ENCODE results near the gene PRDM11.

The PRDM11 gene

GRCh38 chr11:45260071-45260470, 113.6 kb downstream of the PRDM11 start:
- no peak for DNase-seq (ENCODE audit: low read depth in 2 of 2)

GRCh38 chr11:45262900-45263299, 116.5 kb downstream of the PRDM11 start:
- DNase-seq (ENCODE audit: low read depth in 2 of 2) = no peak

GRCh38 chr11:45263773-45264172, 117.3 kb downstream of the PRDM11 start:
- DNase-seq (ENCODE audit: low read depth in 2 of 2) = no peak

DNA sequence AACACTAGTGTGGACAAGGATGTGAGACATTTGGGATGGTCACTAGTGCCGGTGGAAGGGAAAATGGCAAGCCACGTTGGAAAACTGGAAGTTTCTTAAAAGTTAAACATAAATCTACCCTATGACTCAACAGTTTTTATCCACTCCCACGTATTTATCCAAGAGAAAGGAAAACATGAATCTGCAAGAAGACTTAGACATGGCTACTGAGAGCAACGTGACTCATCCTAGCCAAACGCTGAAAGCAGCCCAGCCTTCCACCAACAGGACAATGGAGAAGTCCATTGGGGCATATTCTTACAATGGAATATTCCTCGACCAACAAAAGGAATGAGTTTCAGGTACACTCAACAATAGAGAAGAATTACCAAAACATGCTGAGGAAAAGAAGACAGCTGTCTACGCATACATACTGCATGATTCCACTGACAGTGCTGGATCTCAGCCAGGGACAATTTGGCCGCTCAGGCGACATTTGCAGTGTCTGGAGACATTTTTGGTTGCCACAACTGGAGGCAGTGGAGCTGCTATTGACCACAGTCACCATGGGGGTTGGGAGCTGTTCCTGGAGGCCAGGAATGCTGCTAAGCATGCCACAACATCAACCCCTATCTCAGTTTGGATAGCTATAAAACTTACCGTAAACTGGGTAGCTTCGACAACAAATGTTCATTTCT, 118.5 kb downstream of the PRDM11 start:
- peak in 1 of 2 experiments; percentile 15 for DNase-seq (ENCODE audit: low read depth in 2 of 2)

- DNase-seq (ENCODE audit: low read depth in 2 of 2) = no peak
Observed at GRCh38 chr11:45265969-45266675, 119.7 kb downstream of the PRDM11 start.

GRCh38 chr11:45266676-45267020, 120.2 kb downstream of the PRDM11 start:
- no peak for DNase-seq (ENCODE audit: low read depth in 2 of 2)

GRCh38 chr11:45267052-45267451, 120.6 kb downstream of the PRDM11 start:
- no peak for DNase-seq (ENCODE audit: low read depth in 2 of 2)

GRCh38 chr11:45267652-45268299, 121.3 kb downstream of the PRDM11 start:
- DNase-seq (ENCODE audit: low read depth in 2 of 2) = no peak

GRCh38 chr11:45269678-45270077, 123.2 kb downstream of the PRDM11 start:
- DNase-seq (ENCODE audit: low read depth in 2 of 2) = no peak

- no peak for DNase-seq (ENCODE audit: low read depth in 2 of 2)
Observed at GRCh38 chr11:45270946-45271716, 124.7 kb downstream of the PRDM11 start.

DNA sequence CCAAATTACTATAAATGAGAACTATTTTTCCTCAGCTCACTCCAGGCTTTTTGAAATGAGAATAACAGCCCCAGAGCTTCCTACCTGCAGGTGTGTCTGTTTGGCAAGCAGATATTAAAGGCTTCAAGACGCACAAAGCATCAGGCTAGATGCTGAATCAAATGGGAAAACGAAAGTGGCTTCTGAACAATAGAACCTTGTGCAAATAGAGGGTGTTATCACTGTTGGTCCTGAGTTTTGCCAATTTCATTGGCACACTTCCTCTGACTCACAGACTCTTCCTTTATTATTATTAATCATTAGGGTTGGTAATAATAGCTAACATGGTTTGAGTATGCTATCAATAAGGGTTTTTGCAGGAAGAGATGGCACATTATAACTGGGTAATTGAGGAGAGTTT, 126.3 kb downstream of the PRDM11 start:
- no peak for DNase-seq (ENCODE audit: low read depth in 2 of 2)

DNA sequence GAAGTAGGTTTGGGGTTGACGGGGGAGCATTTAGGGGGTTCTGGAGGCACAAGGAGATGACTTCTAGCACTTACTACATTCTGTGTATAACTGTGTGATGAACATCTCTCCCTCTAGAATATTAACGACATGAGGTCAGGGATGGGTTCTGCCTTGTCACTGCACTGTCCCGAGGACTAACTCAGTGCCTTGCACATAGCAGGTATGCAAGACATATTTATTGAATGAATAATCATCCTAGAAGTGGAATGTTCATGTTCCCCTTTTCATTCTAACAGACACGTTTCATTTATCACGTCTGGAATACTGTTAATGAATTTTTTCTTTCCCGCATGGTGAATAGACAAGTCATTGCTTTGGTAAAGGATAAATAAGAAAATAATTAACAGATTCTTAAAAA, 127.1 kb downstream of the PRDM11 start:
- DNase-seq (ENCODE audit: low read depth in 2 of 2) = no peak

DNA sequence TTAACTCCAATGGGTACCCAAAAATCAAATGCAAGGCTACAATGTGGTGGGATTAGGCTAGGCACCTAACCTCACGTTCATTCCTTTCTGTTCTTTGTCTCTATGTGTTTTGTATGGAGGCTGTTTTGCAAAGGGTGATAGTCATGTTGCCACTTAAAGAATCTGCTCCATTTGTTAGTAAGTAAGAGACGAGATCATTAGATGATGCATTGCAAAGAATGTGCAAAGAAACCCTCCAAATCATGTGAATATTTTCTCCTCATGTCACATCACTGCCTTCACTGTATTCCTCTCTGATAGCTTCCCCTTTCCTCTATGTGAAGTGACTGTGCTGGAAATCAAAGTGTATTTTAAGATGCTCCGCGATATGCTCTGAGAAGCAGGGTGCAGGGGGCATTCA, 127.8 kb downstream of the PRDM11 start:
- DNase-seq (ENCODE audit: low read depth in 2 of 2) = no peak

DNA sequence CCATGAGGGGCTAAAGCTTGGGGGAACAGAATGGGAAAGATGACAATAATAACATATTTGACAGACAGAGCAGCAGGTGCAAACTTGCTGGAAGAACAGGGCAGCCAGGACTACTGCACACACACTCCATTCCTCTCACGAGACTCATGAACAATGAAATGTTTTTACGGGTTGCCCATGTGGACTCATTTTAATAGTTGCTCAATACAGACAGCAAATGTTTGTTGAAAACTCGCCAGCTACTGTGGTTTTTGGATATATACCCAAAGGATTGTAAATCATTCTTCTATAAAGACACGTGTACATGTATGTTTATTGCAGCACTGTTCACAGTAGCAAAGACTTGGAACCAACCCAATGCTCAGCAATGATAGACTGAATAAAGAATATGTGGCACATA, 129.4 kb downstream of the PRDM11 start:
- DNase-seq (ENCODE audit: low read depth in 2 of 2) = peak; percentile 25 to 30

GRCh38 chr11:45278714-45279113, 132.3 kb downstream of the PRDM11 start:
- DNase-seq (ENCODE audit: low read depth in 2 of 2) = no peak

DNA sequence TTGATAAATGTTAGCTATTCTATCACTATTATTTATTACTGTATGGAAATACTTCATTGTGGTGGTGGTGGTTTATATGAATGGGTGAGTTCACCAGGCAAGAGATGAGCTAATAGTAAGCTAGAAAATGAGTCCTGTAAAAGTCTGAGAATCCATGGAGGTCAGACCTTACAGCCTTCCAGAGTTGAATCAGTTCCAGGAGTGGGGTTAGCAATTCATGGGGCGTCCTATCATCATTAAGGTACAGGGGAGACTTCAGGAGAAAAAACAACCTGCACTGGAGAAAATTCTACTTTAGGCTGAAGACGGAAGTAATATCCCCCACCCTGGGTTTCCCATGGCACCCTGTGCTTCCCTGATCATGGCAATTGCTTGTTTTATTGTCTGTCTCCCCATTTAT, 133.2 kb downstream of the PRDM11 start:
- DNase-seq (ENCODE audit: low read depth in 2 of 2) = no peak

GRCh38 chr11:45280449-45280848, 134.0 kb downstream of the PRDM11 start:
- no peak for DNase-seq (ENCODE audit: low read depth in 2 of 2)

DNA sequence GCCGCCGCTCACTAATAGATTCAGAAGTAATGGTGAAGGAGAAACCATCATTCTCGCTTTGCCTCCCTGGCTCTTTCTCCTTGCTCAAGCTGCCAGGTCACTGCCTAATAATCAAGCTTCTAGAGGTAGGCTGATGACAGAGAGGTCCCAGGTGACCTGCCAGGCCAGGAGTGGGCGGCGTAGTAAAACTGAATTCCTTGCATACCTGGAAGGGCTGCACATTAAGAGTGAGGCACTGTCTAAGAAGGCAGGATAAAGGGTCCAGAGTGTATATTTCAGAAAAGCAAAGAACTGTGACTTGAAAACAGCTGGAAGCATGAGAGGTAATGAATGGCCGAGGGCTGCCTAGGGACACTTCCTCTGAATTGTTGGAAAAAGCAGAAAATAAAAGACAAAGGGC, 135.6 kb downstream of the PRDM11 start:
- no peak for DNase-seq (ENCODE audit: low read depth in 2 of 2)

Measured in fibroblast of skin of left biceps (primary cell).